Measurements from ENCODE around the gene FMOD.
"Not testable (repeated sequence)": the region's sequence is repeated elsewhere in the genome, so short reads cannot be mapped to it uniquely, and the experiment has no call there.

FMOD gene

GRCh38 chr1:203306089-203306964 is 44.6 kb downstream of the FMOD start:
- DNase-seq (ENCODE audit: low read depth, low spot score) = no peak

DNA sequence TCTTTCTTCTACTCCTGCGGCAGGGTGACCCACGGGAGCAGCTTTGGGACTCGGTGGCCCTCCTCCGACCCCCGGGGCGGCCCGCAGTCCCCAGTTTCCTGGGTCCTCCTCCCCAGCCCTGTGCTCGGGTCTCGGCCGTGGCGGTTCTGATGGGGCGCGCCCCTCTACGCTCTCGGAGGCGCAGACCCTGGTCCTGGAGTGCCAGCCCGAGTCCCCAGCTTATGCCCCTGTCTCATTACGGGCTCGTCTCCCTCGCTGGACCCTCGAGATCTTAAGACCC is 45.2 kb downstream of the FMOD start:
- DNase-seq (ENCODE audit: low read depth, low spot score) = no peak

DNA sequence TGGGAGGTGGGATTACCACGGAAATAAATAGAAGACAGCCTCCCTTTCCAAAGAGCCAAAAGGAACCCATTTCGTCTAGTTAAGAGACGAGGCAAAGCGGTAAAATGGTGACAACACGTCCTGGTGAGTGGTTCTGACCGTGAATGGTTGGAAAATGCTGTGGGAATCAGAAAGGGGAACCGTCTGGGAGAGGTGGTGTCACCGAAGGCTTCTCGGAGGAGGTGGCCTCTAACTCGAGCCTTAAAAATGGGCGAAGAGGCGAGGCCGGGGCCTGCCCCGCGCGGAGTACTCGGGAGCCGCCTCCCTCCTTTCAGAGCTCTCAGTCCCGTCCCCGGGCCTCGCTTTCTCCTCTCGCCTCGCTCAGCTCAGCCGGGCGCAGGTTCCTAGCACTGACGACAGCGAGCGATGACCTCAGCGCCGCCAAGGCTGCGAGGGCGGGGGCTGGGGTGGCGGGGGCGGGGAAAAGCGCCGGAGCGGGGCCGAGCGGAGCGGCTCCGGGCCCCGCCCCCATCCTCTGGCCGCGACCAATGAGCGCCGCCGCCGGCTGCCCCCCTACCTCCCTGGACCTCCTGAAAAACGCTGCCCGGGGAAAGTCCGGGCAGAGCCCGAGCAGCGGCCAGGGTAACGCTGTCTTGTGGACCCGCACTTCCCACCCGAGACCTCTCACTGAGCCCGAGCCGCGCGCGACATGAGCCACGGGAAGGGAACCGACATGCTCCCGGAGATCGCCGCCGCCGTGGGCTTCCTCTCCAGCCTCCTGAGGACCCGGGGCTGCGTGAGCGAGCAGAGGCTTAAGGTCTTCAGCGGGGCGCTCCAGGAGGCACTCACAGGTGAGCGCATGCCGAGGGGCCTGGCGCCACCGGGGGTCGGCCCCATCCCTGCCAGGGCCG is 45.8 kb downstream of the FMOD start, which contains the start of gene BTG2:
Gene BTG2, plus strand, starts transcription at position 601 of the 890 bp plus-strand sequence. Its CDS starts 88 bp downstream, at position 689.
- no peak for DNase-seq (ENCODE audit: low read depth, low spot score)

- DNase-seq (ENCODE audit: low read depth, low spot score) = no peak
These were observed 46.5 kb downstream of the FMOD start for GRCh38 chr1:203304391-203304918.

- no peak for DNase-seq (ENCODE audit: low read depth, low spot score)
These were observed 48.0 kb downstream of the FMOD start for GRCh38 chr1:203302894-203303293.

- no peak for DNase-seq (ENCODE audit: low read depth, low spot score)
These were observed 48.5 kb downstream of the FMOD start for GRCh38 chr1:203302456-203302855.

GRCh38 chr1:203301331-203301668 is 49.6 kb downstream of the FMOD start:
- DNase-seq (ENCODE audit: low read depth, low spot score) = no peak

DNA sequence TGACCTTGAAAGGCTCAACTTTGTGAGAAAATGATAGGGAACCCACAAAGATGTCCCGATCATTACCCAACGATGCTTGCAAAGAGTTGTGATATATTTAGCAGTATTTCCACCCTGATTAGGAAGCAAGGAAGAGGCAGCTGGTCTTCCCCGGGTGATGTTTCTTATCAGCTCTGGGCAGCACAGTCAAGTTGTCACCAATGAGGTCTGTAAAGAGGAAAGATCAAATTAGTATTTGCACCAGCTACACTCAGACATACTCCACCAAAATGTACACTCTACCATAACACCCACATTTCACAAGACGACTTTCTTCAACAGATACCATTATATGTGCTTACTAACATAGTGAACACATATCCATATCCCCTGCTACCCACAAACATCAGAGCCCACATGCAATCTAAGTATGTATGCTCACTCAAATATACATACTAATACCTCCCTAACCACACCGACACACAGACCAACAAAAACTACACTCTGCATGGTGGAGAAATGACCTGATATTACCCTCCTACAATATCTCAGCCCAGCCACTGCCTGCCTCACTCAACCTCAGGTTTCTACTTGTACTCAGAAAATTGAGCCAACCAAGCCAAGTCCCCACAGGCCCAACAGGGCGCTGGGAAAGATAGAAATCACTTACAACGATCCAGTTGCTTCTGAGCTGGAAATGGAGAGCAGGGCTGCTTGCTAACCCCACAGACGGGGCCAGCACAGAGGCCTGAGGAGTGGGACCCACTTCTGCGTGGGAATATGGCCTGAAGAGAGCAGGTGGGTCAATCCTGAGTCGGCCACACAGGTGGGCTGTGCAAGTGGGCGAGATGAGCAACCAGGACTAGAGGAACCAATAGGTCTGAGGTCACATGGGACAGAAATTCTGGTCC is 50.2 kb downstream of the FMOD start:
- DNase-seq (ENCODE audit: low read depth, low spot score) = no peak

DNA sequence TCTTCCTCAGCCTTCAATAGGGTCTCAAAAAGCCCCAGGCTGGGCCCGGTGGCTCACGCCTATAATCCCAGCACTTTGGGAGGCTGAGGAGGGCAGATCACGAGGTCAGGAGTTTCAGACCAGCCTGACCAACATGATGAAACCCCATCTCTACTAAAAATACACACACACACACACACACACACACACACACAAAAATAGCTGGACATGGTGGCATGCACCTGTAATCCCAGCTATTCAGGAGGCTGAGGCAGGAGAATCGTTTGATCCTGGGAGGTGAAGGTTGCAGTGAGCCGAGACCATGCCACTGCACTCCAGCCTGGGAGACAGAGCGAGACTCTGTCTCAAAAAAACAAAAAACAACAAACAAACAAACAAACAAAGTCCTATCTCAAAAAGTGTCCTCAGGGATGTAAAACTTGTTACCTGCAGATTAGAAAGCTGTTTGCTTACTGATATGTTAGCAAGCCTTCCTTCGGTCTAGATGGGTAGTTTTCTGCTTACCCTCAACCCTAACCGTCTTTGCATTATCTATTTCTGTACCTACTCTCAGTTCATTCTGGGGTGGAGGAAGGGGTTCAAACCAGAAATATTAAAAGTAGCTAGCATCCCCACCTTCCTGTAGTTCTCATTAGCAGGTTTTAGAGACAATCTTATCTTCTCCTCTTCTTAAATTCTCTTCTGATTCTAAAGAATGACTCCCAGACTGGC is 51.0 kb downstream of the FMOD start:
- not testable (repeated sequence) for DNase-seq (ENCODE audit: low read depth, low spot score)

- DNase-seq (ENCODE audit: low read depth, low spot score) = no peak
These were observed 51.8 kb downstream of the FMOD start for GRCh38 chr1:203299169-203299568.

- DNase-seq (ENCODE audit: low read depth, low spot score) = no peak
These were observed 54.4 kb downstream of the FMOD start for GRCh38 chr1:203296460-203297073.

DNA sequence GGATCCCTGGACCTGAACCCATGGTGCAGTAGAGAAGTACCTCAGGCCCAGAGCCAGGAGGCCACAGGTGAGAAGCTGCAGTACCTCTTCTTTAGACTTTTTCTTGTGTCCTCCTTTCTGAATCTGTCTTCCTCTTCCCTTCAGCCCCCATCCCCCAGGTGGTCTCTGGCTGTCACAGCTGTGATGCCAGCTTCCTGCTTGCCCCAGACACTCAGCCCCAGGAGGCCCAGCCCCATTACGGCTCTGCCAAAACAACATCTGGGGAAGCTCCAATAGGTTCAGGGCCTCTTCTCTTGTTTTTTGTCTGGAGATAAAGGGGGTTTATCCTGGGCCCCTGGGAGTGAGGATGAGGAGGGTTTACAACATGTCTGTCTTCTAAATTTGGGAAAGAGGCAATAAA is 55.1 kb downstream of the FMOD start:
- no peak for DNase-seq (ENCODE audit: low read depth, low spot score)

DNA sequence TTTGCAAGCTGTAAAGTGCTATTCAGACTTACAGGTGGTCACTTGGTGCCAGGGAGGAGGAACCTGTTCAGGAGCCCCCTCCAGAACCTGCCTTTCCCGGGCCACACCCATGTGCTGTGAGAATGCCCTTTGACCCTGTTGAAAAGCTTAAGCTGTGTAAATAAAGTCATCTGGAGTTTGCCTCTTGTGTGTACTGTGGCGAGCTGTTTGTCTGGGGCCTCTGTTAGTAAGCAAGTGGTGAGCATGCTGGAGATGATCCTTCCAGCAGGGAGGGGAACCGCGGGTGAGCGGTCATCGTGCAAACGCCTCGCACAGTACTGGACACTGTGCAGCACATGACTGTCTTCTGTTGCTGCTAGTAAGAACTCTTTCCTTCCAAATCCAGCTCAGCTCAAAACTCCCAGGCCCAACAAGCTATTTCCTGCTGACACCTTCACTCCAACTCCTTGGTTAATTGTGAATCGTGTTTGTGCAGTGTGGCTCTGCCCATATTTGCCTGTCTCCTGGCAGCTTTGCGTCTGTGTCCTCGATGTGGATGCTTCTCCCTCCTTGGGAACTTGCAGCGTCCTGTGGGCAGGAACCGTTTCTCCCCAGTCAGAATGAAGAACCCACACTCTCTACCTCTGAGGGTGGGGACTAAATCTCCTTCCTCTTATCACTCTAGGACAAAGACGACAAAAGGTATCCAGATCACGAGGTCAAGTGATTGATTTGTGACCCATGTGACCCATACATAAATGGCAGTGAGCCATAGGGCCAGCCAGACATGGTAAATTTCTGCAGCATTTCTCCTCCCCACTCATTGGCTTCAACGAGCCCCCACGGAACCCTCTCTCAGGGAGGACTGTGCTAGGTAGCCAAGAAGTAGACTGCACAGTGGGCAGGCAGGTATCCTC is 59.5 kb downstream of the FMOD start:
- no peak for DNase-seq (ENCODE audit: low read depth, low spot score)
